ENCODE data around the gene SMG9. TPM values are rescaled to one million over a fixed set of nuclear protein-coding genes. Genes with fewer than 3 reads are reported as not detected.

Gene SMG9
- total RNA-seq, 1 donor from 2014 or later: 22.1 TPM

- Histone ChIP-seq H3K36me3 (ENCODE audit: control insufficient read depth, insufficient read depth, low read length) (no peaks in the 10 kb centered on the region), H3K4me3 (ENCODE audit: low read depth, low read length) (no peak overlapping the region), H3K27me3 (ENCODE audit: control insufficient read depth, insufficient read depth, low read length) (no peaks in the 10 kb centered on the region)
- DNase-seq (ENCODE audit: low read depth): no peak
- no peak for TF ChIP-seq CTCF (IDR thresholded peaks at IDR 0.05; ENCODE audit: insufficient read depth, low read length, poor library complexity, severe bottlenecking)
Observed at GRCh38 chr19:43781630-43782310, 27.0 kb upstream of the SMG9 start.

DNA sequence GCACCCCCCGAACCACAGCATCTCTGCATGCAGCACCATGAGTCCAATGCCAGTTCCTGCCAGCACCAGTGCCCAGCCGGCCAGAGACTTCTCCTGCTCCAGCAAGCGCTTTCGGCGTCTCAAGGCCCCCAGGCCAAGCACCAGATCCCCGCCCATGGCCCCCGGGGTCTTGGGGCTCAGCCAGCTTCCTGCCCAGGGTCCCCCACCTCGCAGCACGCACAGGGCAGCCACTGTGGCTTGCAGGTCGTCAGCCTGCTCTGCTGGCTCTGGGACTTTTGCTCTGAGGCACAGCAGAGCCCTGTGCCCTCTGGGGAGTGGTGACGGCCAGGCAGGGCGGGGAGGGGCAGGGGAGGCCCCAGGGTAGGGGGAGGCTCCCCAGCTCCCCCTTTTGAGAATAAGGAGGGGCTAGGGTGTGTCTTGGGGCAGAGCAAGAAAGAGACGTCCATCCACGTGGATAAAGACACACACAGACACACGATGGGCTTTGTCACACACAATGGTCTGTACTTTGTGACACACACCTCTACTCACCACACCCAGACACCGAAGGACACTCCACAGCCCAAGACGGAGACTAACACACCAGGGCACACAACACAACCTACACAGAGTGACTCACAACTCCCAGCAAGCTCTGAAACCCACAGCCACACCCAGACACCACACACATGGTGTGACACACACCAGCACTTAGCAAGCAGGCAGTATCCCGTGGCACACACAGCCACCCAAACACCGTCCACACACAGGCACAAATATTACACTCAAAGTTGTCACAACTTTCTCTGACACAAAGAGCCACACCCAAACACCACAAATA, 26.2 kb upstream of the SMG9 start, which contains the start of gene KCNN4:
TSS of gene KCNN4 (minus strand) at position 268 of the 820 bp plus-strand sequence. CDS start at position 156, 112 bp downstream.
- Histone ChIP-seq H3K27me3 (ENCODE audit: control insufficient read depth, insufficient read depth, low read length) (no peaks in the 10 kb centered on the region), H3K4me3 (ENCODE audit: low read depth, low read length) (peak within 1 kb of the TSS; percentile 32), H3K36me3 (ENCODE audit: control insufficient read depth, insufficient read depth, low read length) (no peaks in the 10 kb centered on the region)
- DNase-seq (ENCODE audit: low read depth): no peak
- TF ChIP-seq CTCF (IDR thresholded peaks at IDR 0.05; ENCODE audit: insufficient read depth, low read length, poor library complexity, severe bottlenecking): no peak

DNA sequence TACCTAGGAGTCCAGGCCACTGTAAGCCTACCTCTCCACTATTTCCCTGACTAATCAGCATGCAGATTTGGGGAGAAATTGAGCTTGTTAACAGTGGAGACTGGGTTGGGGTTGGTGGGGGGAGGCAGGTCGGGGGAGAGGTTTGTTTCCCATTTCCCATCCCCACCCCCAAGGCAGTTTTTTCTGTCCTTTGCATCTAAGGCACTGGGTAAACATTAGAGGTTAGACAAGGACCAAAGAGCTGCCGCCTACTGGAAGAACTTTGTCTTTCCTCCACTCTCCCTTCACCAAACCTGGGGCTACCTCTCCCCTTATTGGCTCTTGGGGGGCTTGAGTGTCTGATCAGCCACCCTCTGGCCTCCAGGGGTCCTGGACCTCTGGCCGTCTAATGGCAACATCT, 25.1 kb upstream of the SMG9 start:
- no peak for DNase-seq (ENCODE audit: low read depth)
- Histone ChIP-seq H3K4me3 (ENCODE audit: low read depth, low read length) (peak overlapping the region; percentile 32), H3K36me3 (ENCODE audit: control insufficient read depth, insufficient read depth, low read length) (no peaks in the 10 kb centered on the region), H3K27me3 (ENCODE audit: control insufficient read depth, insufficient read depth, low read length) (no peaks in the 10 kb centered on the region)
- TF ChIP-seq CTCF (IDR thresholded peaks at IDR 0.05; ENCODE audit: insufficient read depth, low read length, poor library complexity, severe bottlenecking): no peak

DNA sequence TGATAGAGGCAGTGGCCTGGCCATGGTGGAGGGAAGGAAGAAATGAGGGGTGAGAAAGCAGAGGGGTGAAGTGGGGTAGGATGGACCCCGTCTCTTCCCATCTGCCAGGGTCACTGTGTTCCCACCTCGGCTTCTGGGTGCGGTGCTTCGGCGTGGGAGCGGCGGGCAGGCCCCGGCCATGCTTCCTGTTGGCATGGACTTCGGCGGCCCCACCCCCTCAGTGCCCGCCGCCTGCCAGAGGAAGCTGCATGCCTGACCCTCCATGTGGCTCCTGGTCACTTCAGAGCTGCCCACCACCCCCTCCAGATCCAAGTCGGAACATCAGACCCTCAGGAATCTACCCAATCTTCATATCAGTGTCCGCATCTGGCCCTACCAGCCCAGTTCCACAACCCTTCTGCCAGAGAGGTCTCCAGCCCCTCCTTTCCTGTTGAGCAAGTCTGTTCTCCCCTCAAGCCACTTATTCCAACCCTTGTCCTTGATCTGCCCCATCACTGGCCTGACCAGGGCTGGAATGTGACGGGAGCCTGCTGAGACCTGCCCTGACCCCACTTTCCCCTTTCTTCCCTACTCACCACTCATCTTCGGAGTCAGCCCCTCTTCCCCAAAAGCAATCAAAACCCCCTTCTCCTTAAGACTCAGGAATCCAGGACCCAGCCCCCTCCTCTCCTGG, 24.5 kb upstream of the SMG9 start:
- Histone ChIP-seq H3K4me3 (ENCODE audit: low read depth, low read length) (no peak overlapping the region), H3K36me3 (ENCODE audit: control insufficient read depth, insufficient read depth, low read length) (no peaks in the 10 kb centered on the region), H3K27me3 (ENCODE audit: control insufficient read depth, insufficient read depth, low read length) (peaks cover 5% of the 10 kb centered on the region)
- no peak for TF ChIP-seq CTCF (IDR thresholded peaks at IDR 0.05; ENCODE audit: insufficient read depth, low read length, poor library complexity, severe bottlenecking)
- DNase-seq (ENCODE audit: low read depth): no peak

DNA sequence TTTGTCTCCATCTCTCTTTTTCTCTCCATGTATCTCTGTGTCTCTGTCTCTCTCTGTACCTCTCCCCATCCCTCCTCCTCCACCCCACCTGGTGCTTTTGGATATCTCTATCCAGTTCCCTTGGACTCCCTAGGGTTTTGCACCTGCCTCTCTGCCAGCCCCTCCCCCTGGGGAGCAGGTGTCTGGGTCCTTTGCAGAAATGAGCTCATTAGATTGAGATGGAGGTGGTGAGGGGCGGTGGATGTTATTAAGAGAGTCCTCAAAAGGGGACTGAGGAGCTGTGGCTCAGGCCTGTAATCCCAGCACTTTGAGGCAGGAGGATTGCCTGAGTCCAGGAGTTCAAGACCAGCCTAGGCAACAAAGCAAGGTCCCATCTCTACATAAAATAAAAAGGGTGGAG, 23.9 kb upstream of the SMG9 start:
- Histone ChIP-seq H3K36me3 (ENCODE audit: control insufficient read depth, insufficient read depth, low read length) (no peaks in the 10 kb centered on the region), H3K27me3 (ENCODE audit: control insufficient read depth, insufficient read depth, low read length) (peaks cover 11% of the 10 kb centered on the region), H3K4me3 (ENCODE audit: low read depth, low read length) (no peak overlapping the region)
- DNase-seq (ENCODE audit: low read depth): no peak
- TF ChIP-seq CTCF (IDR thresholded peaks at IDR 0.05; ENCODE audit: insufficient read depth, low read length, poor library complexity, severe bottlenecking): no peak
